PC-9 (cell line): Measurements from ENCODE around the gene KRTAP10-6.

Experiments used
- EZH2 ChIP-seq: fragments of 200-600 bp; sonication (generic); IDR thresholded peaks from 2 replicates; pipeline ENCODE4 v1.8.0; 2017; ENCODE audit warnings: antibody characterized with exemption, low read depth
- TF ChIP-seq, protein P1 (sequence below): fragments of 200-600 bp; sonication (generic); conservative IDR thresholded peaks from 2 replicates; pipeline ENCODE4 v1.6.1; 2017; ENCODE audit warnings: mixed run types, antibody characterized with exemption, mild to moderate bottlenecking, moderate library complexity

DNA sequence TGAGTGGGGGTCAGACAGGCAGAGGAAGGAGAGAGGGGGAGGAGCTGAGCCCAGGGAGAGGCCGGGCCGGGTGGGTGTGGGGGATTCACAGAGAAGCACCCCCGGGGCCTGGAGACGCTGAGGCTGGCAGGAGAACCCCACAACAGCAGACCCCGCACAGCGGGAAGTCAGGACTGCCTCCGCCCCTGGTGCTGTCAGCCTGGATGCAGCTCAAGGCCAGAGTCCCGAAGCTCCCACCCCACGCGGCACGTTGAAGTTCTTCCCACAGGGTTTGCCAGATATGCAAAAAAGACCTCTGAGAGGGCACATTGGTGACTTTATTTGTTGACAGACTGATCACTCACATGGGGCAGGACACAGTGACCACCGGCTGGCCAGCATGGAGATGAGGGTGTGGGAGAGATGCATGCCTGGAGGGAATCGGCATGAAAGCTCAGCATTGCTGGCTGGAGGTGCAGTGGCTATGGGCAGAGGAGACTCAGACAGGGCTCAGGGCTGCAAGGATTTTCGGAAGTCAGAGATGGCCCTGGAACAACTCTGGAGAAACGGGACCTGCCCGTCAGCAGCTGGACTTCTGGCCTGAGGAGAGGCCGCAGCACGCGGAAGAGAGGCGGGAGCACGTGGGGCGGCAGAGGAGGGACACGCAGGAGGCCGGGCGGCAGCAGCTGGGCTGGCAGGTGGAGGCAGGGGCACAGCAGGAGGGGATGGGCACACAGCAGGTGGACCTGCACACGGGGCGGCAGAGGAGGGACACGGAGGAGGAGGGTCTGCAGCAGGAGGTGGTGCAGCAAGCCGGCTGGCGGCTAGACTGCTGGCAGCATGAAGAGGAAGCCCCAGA is 34.6 kb downstream of the KRTAP10-6 start:
- TF ChIP-seq, protein P1, sequence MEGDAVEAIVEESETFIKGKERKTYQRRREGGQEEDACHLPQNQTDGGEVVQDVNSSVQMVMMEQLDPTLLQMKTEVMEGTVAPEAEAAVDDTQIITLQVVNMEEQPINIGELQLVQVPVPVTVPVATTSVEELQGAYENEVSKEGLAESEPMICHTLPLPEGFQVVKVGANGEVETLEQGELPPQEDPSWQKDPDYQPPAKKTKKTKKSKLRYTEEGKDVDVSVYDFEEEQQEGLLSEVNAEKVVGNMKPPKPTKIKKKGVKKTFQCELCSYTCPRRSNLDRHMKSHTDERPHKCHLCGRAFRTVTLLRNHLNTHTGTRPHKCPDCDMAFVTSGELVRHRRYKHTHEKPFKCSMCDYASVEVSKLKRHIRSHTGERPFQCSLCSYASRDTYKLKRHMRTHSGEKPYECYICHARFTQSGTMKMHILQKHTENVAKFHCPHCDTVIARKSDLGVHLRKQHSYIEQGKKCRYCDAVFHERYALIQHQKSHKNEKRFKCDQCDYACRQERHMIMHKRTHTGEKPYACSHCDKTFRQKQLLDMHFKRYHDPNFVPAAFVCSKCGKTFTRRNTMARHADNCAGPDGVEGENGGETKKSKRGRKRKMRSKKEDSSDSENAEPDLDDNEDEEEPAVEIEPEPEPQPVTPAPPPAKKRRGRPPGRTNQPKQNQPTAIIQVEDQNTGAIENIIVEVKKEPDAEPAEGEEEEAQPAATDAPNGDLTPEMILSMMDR, result no peak
- TF ChIP-seq EZH2, result no peak
